Activated CD8-positive, alpha-beta memory T cell treated with anti-CD3 and anti-CD28 coated beads, Interleukin-2, amount 50 U/mL, for 48 hours (primary cell): Measurements from ENCODE around the gene PSPC1.

Experiments
- DNase-seq: peaks from one replicate; pipeline ENCODE4 v3.0.0-alpha.2; 2020

The PSPC1 gene

DNA sequence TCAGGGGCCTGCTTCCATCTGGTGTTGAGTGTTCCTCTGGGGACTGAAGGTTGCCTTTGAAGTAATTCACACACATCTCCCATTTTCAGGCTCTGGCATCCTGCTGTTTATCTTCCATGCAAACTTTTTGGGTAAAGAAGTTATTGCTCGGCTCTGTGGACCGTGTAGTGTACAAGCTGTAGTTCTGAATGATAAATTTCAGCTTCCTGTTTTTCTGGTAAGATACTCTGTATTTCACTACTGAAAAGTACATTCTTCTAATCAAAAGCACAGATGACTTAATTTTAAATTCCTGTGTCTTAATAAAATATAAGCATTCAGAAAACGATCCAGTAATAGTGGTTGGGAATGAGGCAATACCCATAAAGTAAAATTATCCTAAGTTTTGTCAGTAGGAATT is 112.6 kb downstream of the PSPC1 start:
- no peak for DNase-seq

DNA sequence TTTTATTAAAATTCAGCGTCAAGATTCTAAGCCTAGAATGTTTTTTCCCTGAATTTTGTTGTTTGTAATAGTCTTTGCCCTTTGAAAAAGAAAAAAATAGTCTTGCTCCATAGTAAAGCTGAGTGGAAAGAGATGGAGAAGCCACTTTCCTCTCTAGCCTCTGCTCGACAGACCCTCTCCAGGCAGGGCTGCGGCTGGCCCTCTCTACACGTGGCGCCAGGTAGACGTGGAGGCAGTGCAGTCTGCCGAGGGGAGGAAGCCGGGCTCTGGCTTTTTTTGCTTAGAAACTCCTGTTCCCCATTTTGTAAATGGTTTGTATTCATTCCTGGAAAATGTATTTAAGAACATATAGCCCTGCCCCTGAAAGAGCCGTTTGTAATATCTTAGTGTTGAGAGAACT is 114.0 kb downstream of the PSPC1 start:
- DNase-seq = no peak

DNA sequence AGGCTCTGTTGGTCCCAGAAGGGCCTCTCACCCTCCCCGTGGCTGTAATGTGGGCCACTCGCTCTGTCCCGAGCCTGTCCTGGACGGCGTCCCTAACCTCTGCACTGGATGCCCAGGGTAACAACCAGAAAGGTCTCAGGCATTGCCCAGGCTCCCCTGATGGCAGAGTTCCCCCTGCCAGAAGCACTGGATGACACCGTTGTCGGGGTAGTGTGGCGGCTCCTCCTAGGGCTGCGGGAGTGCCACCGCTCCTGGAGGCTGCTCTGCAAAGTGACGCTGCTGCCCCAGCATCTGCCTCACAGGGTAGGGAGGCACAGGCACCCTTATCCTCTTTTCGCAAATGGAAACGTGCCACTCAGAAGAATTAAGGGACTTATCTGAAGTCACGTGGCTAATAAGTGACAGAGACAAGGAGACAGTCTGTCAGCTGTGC is 117.3 kb downstream of the PSPC1 start:
- DNase-seq = no peak

DNA sequence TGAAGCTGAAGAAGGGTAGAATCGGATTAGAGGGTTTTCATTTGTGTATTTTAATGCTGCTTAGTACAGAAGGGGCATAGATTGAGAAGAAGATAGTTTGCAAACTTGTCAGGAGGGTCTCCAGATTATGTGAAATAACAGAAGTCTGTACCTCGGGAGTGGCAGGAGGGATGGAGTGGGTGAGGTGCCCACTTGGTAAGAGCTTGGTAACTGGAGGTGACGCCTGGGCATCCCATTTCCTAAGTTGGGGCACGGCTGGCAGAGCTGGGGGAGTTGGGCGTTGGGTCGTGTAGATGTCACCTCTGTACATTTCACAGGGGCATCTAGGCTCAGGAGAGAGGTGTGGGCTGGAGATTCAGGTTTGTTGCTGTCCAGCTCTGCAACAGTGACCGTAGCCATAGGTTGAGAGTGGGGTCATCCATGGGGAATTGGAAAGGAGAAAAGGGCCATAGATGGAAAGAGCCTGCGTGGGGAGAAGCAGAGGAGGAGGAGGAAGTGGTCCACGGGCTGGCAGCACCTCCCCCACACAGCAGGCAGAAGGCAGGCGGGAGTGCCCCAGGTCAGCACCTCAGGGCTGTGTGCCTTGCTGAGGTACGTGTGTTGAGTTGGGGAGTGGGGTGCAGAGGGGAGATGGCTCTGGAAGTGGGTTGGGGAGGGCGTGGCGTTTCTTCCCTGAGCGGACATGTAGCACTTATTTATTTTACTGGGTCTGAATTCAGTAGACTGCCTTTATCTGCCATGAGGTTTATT is 118.1 kb downstream of the PSPC1 start:
- DNase-seq = no peak

DNA sequence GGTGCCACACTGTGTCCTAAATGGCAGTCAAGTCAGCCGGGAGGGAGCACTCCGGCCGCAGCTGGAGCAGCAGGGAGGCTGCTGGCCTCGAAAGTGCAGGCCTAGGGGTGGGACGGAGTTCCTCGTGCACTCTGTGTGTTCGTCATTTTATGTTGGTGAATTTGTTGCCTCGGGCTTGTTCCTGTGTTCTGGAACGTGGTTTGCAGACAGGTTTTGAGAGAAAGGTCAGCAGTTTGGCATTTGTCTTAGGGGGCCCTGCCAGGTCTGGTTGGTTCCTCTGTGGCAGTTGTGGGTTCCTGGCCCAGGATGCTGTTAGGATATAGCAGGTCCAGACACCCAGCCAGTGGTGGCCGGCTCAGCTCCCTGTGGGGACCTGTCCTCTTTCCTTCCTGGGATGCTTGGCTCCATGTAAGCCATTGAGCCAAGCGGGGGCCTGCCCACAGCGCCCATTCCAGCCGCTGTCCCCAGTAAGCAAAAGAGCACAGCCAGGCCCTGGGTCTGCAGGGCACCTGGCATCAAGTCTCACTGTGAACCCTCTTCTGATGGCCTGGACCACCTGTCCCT is 119.2 kb downstream of the PSPC1 start:
- DNase-seq = no peak

DNA sequence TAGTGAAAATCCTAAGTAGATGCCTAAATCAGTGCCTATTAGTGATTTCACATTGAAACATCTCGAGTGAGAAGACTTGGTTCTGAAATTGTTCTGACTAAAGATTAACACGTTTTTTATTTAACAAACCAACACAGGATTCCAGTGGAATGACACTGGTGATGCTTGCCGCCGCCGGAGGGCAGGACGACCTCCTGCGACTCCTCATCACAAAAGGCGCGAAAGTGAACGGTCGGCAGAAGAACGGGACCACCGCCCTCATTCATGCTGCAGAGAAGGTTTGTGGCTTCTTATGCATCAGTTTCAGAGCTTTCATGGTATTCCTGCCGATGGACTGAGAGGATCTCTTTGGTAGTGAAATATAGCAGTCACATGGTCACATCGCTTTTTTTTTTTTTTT is 121.2 kb downstream of the PSPC1 start:
- DNase-seq = no peak

DNA sequence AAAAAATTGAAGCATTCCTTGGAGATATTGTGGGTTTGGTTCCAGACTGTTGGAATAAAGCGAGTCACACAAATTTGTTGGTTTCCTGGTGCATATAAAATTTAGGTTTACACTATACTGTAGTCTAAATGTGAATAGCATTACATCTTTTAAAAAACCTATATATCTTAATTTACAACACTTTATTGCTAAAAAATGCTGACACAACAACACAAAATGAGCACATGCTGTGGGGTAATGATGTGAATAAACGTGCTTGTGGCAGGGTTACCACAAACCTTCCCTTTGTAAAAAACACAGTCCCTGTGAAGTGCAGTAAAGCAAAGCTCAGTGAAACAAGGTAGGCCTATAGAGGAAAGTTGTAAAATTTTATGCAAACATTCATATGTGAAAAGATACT is 121.6 kb downstream of the PSPC1 start:
- no peak for DNase-seq

DNA sequence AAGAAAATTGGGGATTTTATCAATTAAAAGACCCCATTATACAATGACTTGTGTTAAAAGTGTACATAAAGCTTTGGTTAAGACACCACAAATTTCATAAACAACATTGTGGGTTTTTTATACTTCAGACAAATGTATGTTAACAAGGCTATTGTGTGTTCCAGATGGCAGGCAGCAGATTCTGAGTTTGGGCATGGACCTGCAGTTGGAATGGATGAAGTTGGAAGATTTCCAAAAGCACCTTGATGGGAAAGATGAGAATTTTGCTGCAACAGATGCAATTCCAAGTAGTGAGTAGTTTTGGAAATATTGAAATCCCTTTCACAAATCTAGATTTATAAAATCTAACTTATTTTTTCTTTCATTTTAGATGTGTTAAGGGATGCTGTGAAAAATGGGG is 123.9 kb downstream of the PSPC1 start:
- no peak for DNase-seq

DNA sequence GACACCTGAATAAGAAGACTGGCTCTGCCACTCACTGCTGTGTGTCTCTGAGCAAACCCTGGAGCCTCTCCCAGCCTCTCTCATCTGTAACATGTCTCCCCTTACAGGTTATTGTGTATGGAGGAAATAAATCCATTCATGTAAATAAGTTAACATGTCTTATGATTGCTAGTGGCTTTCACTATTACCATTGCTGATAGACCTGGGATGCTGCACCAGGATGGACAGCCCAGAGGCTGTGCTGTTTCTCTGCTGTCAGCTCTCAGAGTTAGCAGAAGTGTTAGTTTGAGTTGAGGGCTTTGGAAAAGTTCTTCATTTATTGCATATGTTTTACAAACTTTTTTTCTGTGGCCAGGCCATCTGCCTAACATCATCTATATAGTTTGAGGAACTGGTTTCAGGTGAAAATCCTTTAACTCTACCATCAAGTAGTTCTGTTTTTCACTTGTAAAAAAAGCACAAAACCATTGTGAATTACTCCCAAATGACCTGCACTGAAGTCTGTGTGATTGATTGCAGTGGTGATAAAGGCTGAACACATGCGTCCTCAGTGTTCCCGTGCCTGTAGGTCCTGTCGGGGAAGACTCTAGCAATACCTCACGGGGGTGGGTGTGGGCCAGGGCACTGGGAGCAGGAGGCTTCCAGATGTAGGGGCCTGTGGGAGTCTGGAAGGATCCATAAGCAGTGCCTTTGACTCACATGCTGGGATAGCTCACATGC is 124.7 kb downstream of the PSPC1 start:
- DNase-seq = no peak
